Vagina (tissue), 2 donors: Measurements from ENCODE around the gene CDH13.

Source experiments
- POLR2A ChIP-seq, 2 donors: fragments of 450-650 bp; IDR thresholded peaks; one replicate each; pipeline ENCODE4 v1.6.1; 2017; ENCODE audit warnings: antibody characterized with exemption in 2 of 2, mild to moderate bottlenecking in 2 of 2, moderate library complexity in 2 of 2
- POLR2AphosphoS5 ChIP-seq, 2 donors: sonication (generic); formaldehyde crosslinking; IDR thresholded peaks; one replicate each; pipeline ENCODE4 v1.9.0; 2017; ENCODE audit warnings: antibody characterized with exemption in 2 of 2, mild to moderate bottlenecking in 2 of 2, low read depth in 1 of 2; ENCODE audit not compliant: insufficient read depth in 1 of 2
- TF ChIP-seq, protein P1 (sequence below), 3 experiments: fragments of 450-650 bp in 2 of 3; fragments of 200-600 bp in 1 of 3; sonication (generic) in 1 of 3; IDR thresholded peaks; one replicate each; pipeline ENCODE4 v1.5.1; 2017 to 2019; ENCODE audit warnings: antibody characterized with exemption in 3 of 3, mild to moderate bottlenecking in 2 of 3, moderate library complexity in 2 of 3

DNA sequence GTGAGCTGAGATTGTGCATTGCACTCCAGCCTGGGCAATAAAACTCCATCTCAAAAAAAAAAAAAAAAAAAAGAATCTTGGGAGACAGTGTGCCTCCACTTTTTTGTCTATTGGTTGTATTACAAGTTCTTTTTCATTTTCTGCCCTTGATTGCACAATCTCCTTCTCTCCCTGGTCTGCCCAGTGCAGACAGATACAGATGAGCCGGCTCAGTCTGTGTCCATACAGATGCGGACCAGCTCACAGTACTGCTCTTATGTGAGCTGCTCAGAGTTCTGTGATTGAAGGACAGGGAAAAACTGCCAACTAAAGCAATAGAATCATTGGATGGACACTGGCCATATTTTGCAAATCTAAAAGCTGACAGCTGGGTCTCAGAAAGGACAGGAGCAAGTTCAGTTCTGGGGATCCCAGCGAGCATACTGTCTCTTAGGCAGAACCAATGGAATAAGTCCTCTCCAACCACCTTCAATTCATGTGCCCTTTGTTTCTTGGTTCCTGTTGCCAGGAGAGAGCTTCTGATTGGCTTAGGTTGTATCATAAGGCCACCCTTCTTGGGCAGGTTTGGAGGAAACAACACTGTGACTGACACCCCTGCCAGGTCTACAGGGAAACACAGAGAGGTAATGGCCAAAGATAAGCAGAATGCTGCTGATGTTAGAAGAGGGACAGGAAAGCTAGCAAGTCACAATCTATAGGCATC lies 685.4 kb downstream of the CDH13 start:
- TF ChIP-seq, protein P1, sequence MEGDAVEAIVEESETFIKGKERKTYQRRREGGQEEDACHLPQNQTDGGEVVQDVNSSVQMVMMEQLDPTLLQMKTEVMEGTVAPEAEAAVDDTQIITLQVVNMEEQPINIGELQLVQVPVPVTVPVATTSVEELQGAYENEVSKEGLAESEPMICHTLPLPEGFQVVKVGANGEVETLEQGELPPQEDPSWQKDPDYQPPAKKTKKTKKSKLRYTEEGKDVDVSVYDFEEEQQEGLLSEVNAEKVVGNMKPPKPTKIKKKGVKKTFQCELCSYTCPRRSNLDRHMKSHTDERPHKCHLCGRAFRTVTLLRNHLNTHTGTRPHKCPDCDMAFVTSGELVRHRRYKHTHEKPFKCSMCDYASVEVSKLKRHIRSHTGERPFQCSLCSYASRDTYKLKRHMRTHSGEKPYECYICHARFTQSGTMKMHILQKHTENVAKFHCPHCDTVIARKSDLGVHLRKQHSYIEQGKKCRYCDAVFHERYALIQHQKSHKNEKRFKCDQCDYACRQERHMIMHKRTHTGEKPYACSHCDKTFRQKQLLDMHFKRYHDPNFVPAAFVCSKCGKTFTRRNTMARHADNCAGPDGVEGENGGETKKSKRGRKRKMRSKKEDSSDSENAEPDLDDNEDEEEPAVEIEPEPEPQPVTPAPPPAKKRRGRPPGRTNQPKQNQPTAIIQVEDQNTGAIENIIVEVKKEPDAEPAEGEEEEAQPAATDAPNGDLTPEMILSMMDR (IDR thresholded peaks at IDR 0.05), result no peak
- TF ChIP-seq POLR2AphosphoS5 (IDR thresholded peaks at IDR 0.05; ENCODE audit: insufficient read depth in 1 of 2, low read depth in 1 of 2) (no peak), POLR2A (IDR thresholded peaks at IDR 0.05) (no peak)
